Measurements from ENCODE around the gene LRP1B.

DNA sequence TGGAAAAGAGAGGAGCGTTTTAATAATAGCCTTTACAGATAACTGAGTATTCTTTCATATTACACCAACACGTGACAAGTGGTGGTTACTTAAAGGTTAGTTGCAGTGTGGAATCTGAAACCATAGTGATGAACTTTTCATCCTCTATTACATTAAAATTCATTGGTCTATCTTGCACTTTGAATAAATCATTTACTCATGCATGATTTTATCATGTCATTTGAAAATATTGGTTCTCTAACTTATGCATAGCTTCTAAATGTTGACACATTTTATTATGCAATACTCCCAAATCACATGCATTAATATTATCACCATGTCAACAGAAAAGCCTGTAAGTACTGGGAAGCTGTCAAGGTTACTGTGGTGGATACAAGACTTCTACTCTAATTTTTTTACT, 1432.2 kb downstream of the LRP1B start:
- TF ChIP-seq CTCF (IDR thresholded peaks at IDR 0.05), result no peak
- TF ChIP-seq EZH2 (IDR thresholded peaks at IDR 0.05; ENCODE audit: borderline replicate concordance, insufficient read depth, low read depth, low read length, poor library complexity, severe bottlenecking), result no peak
